ENCODE measurements around the gene SMAD7. TPM values are rescaled to one million over a fixed set of nuclear protein-coding genes. Genes with fewer than 3 reads are reported as not detected.

SMAD7 gene
- total RNA-seq, 1 experiment from 2014 or later, result 2.1 TPM

GRCh38 chr18:48941672-48942071 lies 9.1 kb downstream of the SMAD7 start:
- no peaks in the 10 kb centered on the region for H3K9me2 ChIP-seq (replicated peaks; ENCODE audit: insufficient read depth, low read length)
- no peak overlapping the region for H3K9ac ChIP-seq (ENCODE audit: low read length)
- no peaks in the 10 kb centered on the region for H3K36me3 ChIP-seq (ENCODE audit: insufficient read depth, low read length)
- H3K4me1 ChIP-seq (ENCODE audit: low read length), result 0 out of 2 replicates have a peak, but pooled peaks cover 2% of the 10 kb centered on the region
- no peaks in the 10 kb centered on the region for H3K9me3 ChIP-seq (ENCODE audit: low read length)
- no peak overlapping the region for H3K27ac ChIP-seq (ENCODE audit: low read length)
- H3K4me3 ChIP-seq (ENCODE audit: low read length), result no peak overlapping the region
- no peaks in the 10 kb centered on the region for H3K79me2 ChIP-seq (ENCODE audit: low read length)
- no peak overlapping the region for H2AFZ ChIP-seq (ENCODE audit: low read length)
- DNase-seq, result no peak
- no peaks in the 10 kb centered on the region for H4K20me1 ChIP-seq (ENCODE audit: insufficient read depth, low read depth, low read length)
- H3K27me3 ChIP-seq (ENCODE audit: low read length), result no peaks in the 10 kb centered on the region; the same call in 1 of the 2 replicates
- no peak overlapping the region for H3K4me2 ChIP-seq (ENCODE audit: low read depth, low read length, poor library complexity, severe bottlenecking)

- no peak overlapping the region for H3K9ac ChIP-seq (ENCODE audit: low read length)
- 0 out of 2 replicates have a peak, but pooled peaks cover 2% of the 10 kb centered on the region for H3K4me1 ChIP-seq (ENCODE audit: low read length)
Observed at GRCh38 chr18:48940854-48941611, 9.7 kb downstream of the SMAD7 start.

GRCh38 chr18:48939205-48940097 lies 11.3 kb downstream of the SMAD7 start:
- Histone ChIP-seq H2AFZ (ENCODE audit: low read length) (no peak overlapping the region), H3K27ac (ENCODE audit: low read length) (no peak overlapping the region), H3K4me2 (ENCODE audit: low read depth, low read length, poor library complexity, severe bottlenecking) (no peak overlapping the region), H3K27me3 (ENCODE audit: low read length) (no peaks in the 10 kb centered on the region; the same call in 1 of the 2 replicates), H3K36me3 (ENCODE audit: insufficient read depth, low read length) (no peaks in the 10 kb centered on the region), H3K79me2 (ENCODE audit: low read length) (no peaks in the 10 kb centered on the region), H3K9ac (ENCODE audit: low read length) (no peak overlapping the region), H3K4me1 (ENCODE audit: low read length) (peaks cover 12% of the 10 kb centered on the region), H3K9me2 (replicated peaks; ENCODE audit: insufficient read depth, low read length) (no peaks in the 10 kb centered on the region), H4K20me1 (ENCODE audit: insufficient read depth, low read depth, low read length) (no peaks in the 10 kb centered on the region), H3K4me3 (ENCODE audit: low read length) (no peak overlapping the region), H3K9me3 (ENCODE audit: low read length) (no peaks in the 10 kb centered on the region)
- DNase-seq, result no peak

More at GRCh38 chr18:48940854-48941611, 9.7 kb downstream of the SMAD7 start:
- Histone ChIP-seq H3K27ac (ENCODE audit: low read length) (no peak overlapping the region), H3K79me2 (ENCODE audit: low read length) (no peaks in the 10 kb centered on the region), H2AFZ (ENCODE audit: low read length) (no peak overlapping the region), H3K36me3 (ENCODE audit: insufficient read depth, low read length) (no peaks in the 10 kb centered on the region), H3K9me3 (ENCODE audit: low read length) (no peaks in the 10 kb centered on the region), H3K27me3 (ENCODE audit: low read length) (no peaks in the 10 kb centered on the region; the same call in 1 of the 2 replicates), H3K4me2 (ENCODE audit: low read depth, low read length, poor library complexity, severe bottlenecking) (peak overlapping the region; percentile 42), H4K20me1 (ENCODE audit: insufficient read depth, low read depth, low read length) (no peaks in the 10 kb centered on the region), H3K4me3 (ENCODE audit: low read length) (no peak overlapping the region), H3K9me2 (replicated peaks; ENCODE audit: insufficient read depth, low read length) (no peaks in the 10 kb centered on the region)
- no peak for DNase-seq

- no peak overlapping the region for H3K4me3 ChIP-seq (ENCODE audit: low read length)
- H3K9ac ChIP-seq (ENCODE audit: low read length), result no peak overlapping the region
- no peaks in the 10 kb centered on the region for H4K20me1 ChIP-seq (ENCODE audit: insufficient read depth, low read depth, low read length)
- DNase-seq, result no peak
- H3K9me2 ChIP-seq (replicated peaks; ENCODE audit: insufficient read depth, low read length), result no peaks in the 10 kb centered on the region
- H3K36me3 ChIP-seq (ENCODE audit: insufficient read depth, low read length), result no peaks in the 10 kb centered on the region
- no peak overlapping the region for H3K4me2 ChIP-seq (ENCODE audit: low read depth, low read length, poor library complexity, severe bottlenecking)
- H3K9me3 ChIP-seq (ENCODE audit: low read length), result no peaks in the 10 kb centered on the region
- no peak overlapping the region for H2AFZ ChIP-seq (ENCODE audit: low read length)
- H3K4me1 ChIP-seq (ENCODE audit: low read length), result peaks cover 19% of the 10 kb centered on the region
- H3K27me3 ChIP-seq (ENCODE audit: low read length), result no peaks in the 10 kb centered on the region
- H3K79me2 ChIP-seq (ENCODE audit: low read length), result no peaks in the 10 kb centered on the region
- H3K27ac ChIP-seq (ENCODE audit: low read length), result no peak overlapping the region
Observed at GRCh38 chr18:48938827-48939204, 11.9 kb downstream of the SMAD7 start.

- Histone ChIP-seq H3K4me2 (ENCODE audit: low read depth, low read length, poor library complexity, severe bottlenecking) (no peak overlapping the region), H4K20me1 (ENCODE audit: insufficient read depth, low read depth, low read length) (no peaks in the 10 kb centered on the region), H3K9ac (ENCODE audit: low read length) (no peak overlapping the region), H3K4me1 (ENCODE audit: low read length) (peaks cover 26% of the 10 kb centered on the region), H3K9me2 (replicated peaks; ENCODE audit: insufficient read depth, low read length) (no peaks in the 10 kb centered on the region), H3K79me2 (ENCODE audit: low read length) (no peaks in the 10 kb centered on the region), H3K9me3 (ENCODE audit: low read length) (no peaks in the 10 kb centered on the region), H3K27ac (ENCODE audit: low read length) (no peak overlapping the region), H3K27me3 (ENCODE audit: low read length) (no peaks in the 10 kb centered on the region), H3K36me3 (ENCODE audit: insufficient read depth, low read length) (no peaks in the 10 kb centered on the region), H3K4me3 (ENCODE audit: low read length) (no peak overlapping the region), H2AFZ (ENCODE audit: low read length) (no peak overlapping the region)
- no peak for DNase-seq
Observed at GRCh38 chr18:48937869-48938750, 12.7 kb downstream of the SMAD7 start.

- H3K27me3 ChIP-seq (ENCODE audit: low read length), result no peaks in the 10 kb centered on the region
- no peaks in the 10 kb centered on the region for H3K9me2 ChIP-seq (replicated peaks; ENCODE audit: insufficient read depth, low read length)
- H3K36me3 ChIP-seq (ENCODE audit: insufficient read depth, low read length), result no peaks in the 10 kb centered on the region
- H3K4me1 ChIP-seq (ENCODE audit: low read length), result peaks cover 43% of the 10 kb centered on the region
- H3K27ac ChIP-seq (ENCODE audit: low read length), result no peak overlapping the region
- H3K4me3 ChIP-seq (ENCODE audit: low read length), result peak overlapping the region; percentile 41; the same call in 1 of the 2 replicates
- H3K79me2 ChIP-seq (ENCODE audit: low read length), result no peaks in the 10 kb centered on the region
- H2AFZ ChIP-seq (ENCODE audit: low read length), result no peak overlapping the region
- H3K9ac ChIP-seq (ENCODE audit: low read length), result peak overlapping the region; percentile 56; the same call in 1 of the 2 replicates
- no peak for DNase-seq
- H3K4me2 ChIP-seq (ENCODE audit: low read depth, low read length, poor library complexity, severe bottlenecking), result peak overlapping the region; percentile 68
- no peaks in the 10 kb centered on the region for H4K20me1 ChIP-seq (ENCODE audit: insufficient read depth, low read depth, low read length)
- H3K9me3 ChIP-seq (ENCODE audit: low read length), result no peaks in the 10 kb centered on the region
Observed at GRCh38 chr18:48935433-48935774, 15.4 kb downstream of the SMAD7 start.

- Histone ChIP-seq H3K79me2 (ENCODE audit: low read length) (no peaks in the 10 kb centered on the region), H3K4me3 (ENCODE audit: low read length) (peak overlapping the region; percentile 41), H4K20me1 (ENCODE audit: insufficient read depth, low read depth, low read length) (no peaks in the 10 kb centered on the region)
Observed at GRCh38 chr18:48934723-48935432, 15.9 kb downstream of the SMAD7 start.

More at GRCh38 chr18:48934723-48935432, 15.9 kb downstream of the SMAD7 start:
- peak overlapping the region; percentile 68 for H3K4me2 ChIP-seq (ENCODE audit: low read depth, low read length, poor library complexity, severe bottlenecking)
- H3K36me3 ChIP-seq (ENCODE audit: insufficient read depth, low read length), result no peaks in the 10 kb centered on the region
- H3K27me3 ChIP-seq (ENCODE audit: low read length), result no peaks in the 10 kb centered on the region
- DNase-seq, result peak; percentile 64
- peak overlapping the region; percentile 42; the same call in 1 of the 2 replicates for H3K27ac ChIP-seq (ENCODE audit: low read length)
- H3K4me1 ChIP-seq (ENCODE audit: low read length), result peaks cover 43% of the 10 kb centered on the region
- H3K9ac ChIP-seq (ENCODE audit: low read length), result peak overlapping the region; percentile 56
- H3K9me2 ChIP-seq (replicated peaks; ENCODE audit: insufficient read depth, low read length), result no peaks in the 10 kb centered on the region
- H3K9me3 ChIP-seq (ENCODE audit: low read length), result no peaks in the 10 kb centered on the region
- H2AFZ ChIP-seq (ENCODE audit: low read length), result peak overlapping the region; percentile 96

Data from Karpas-422 (cell line).